AG04450 (cell line): Measurements from ENCODE around the gene CDC42BPA. TPM values are rescaled to one million over a fixed set of nuclear protein-coding genes. Genes with fewer than 3 reads are reported as not detected.

Experiments used
- CTCF ChIA-PET: fragments of 300-600, 350-600 bp; formaldehyde crosslinking; extraction: SDS; loops from one replicate; lab custom pipeline; 2022; ENCODE audit warnings: antibody characterized with exemption, inconsistent platforms; lab: Charles Lee
- POLR2A ChIA-PET: fragments of 350-600 bp; formaldehyde crosslinking; extraction: SDS; loops from one replicate; lab custom pipeline; 2021; ENCODE audit warnings: antibody characterized with exemption, inconsistent platforms; lab: Yijun Ruan, JAX
- DNase-seq: peaks from one replicate; pipeline ENCODE4 v3.0.0-alpha.2; 2011; ENCODE audit warnings: low read depth, low spot score
- H3K27ac ChIP-seq: one replicate; pipeline ENCODE4 v1.5.1; 2012; ENCODE audit warnings: low read depth, low read length, control low read depth
- H3K27me3 ChIP-seq: one replicate; pipeline ENCODE4 v1.6.0; 2012; ENCODE audit warnings: low read length; ENCODE audit not compliant: control insufficient read depth, insufficient read depth
- H3K4me3 ChIP-seq: 2 replicates; pipeline ENCODE4 v1.5.1; 2011; ENCODE audit warnings: mild to moderate bottlenecking, low read depth, low read length, control low read depth
- H3K9me3 ChIP-seq: 2 replicates; pipeline ENCODE4 v1.5.1; 2012; ENCODE audit warnings: low read length; ENCODE audit not compliant: control insufficient read depth, insufficient read depth
- CTCF ChIP-seq: IDR thresholded peaks from 2 replicates; pipeline ENCODE4 v1.5.1; 2011; ENCODE audit warnings: low read depth, low read length, control low read depth, inconsistent platforms
- polyA plus RNA-seq: library from polyadenylated mRNA; depleted of rRNA; stranded (reverse); fragments of >200 nt; gene quantifications from 2 replicates; pipeline ENCODE4 v1.2.3, GENCODE V29; 2011

The CDC42BPA gene
- polyA plus RNA-seq, 1 experiment = 30.7 TPM

GRCh38 chr1:227182012-227182411, 136.3 kb downstream of the CDC42BPA start:
- Histone ChIP-seq H3K27ac (no peak overlapping the region), H3K27me3 (no peaks in the 10 kb centered on the region), H3K4me3 (no peak overlapping the region), H3K9me3 (no peaks in the 10 kb centered on the region)
- ChIA-PET CTCF (no interaction called here), POLR2A (interaction anchor here (0.5 kb wide), 1 partner anchor 30 kb away, joined by 3 read pairs; no protein-coding TSS in a partner anchor)
- TF ChIP-seq CTCF = no peak
- DNase-seq = no peak

GRCh38 chr1:227175611-227176010, 142.7 kb downstream of the CDC42BPA start:
- ChIA-PET CTCF (no interaction called here), POLR2A (no interaction called here)

GRCh38 chr1:227174164-227174563, 144.1 kb downstream of the CDC42BPA start:
- H3K27ac ChIP-seq = no peak overlapping the region
- H3K9me3 ChIP-seq = no peaks in the 10 kb centered on the region
- H3K4me3 ChIP-seq = no peak overlapping the region
- POLR2A ChIA-PET = no interaction called here
- DNase-seq = no peak
- no peak for TF ChIP-seq CTCF
- CTCF ChIA-PET = no interaction called here
- H3K27me3 ChIP-seq = no peaks in the 10 kb centered on the region

More at GRCh38 chr1:227175611-227176010, 142.7 kb downstream of the CDC42BPA start:
- no peak for TF ChIP-seq CTCF
- no peaks in the 10 kb centered on the region for H3K27me3 ChIP-seq
- H3K9me3 ChIP-seq = no peaks in the 10 kb centered on the region
- H3K27ac ChIP-seq = no peak overlapping the region
- no peak for DNase-seq
- no peak overlapping the region for H3K4me3 ChIP-seq

- no peaks in the 10 kb centered on the region for H3K27me3 ChIP-seq
- no peaks in the 10 kb centered on the region for H3K9me3 ChIP-seq
- no peak for DNase-seq
- ChIA-PET POLR2A (interaction anchor here (0.6 kb wide), 1 partner anchor 259 kb away, joined by 6 read pairs; no protein-coding TSS in a partner anchor), CTCF (interaction anchor here (0.5 to 0.6 kb wide), 4 partner anchors 64 to 1288 kb away, joined by 3 read pairs; no protein-coding TSS in a partner anchor)
- H3K4me3 ChIP-seq = no peak overlapping the region
- H3K27ac ChIP-seq = no peak overlapping the region
- no peak for TF ChIP-seq CTCF
Measured at GRCh38 chr1:227170361-227171166, 147.7 kb downstream of the CDC42BPA start.

- DNase-seq = no peak
- POLR2A ChIA-PET = no interaction called here
- CTCF ChIA-PET = no interaction called here
- Histone ChIP-seq H3K9me3 (no peaks in the 10 kb centered on the region), H3K27me3 (no peaks in the 10 kb centered on the region), H3K27ac (no peak overlapping the region), H3K4me3 (no peak overlapping the region)
- no peak for TF ChIP-seq CTCF
Measured at GRCh38 chr1:227169343-227169742, 148.9 kb downstream of the CDC42BPA start.
